T-helper 9 cell (primary cell): ENCODE results near the gene B3GAT3.
A peak's percentile ranks its signal among the peaks of the same experiment; 100 is the strongest.
"Not testable (repeated sequence)": the region's sequence is repeated elsewhere in the genome, so short reads cannot be mapped to it uniquely, and the experiment has no call there.

Experiments
- DNase-seq: peaks from one replicate; pipeline ENCODE4 v3.0.0-alpha.2; 2020

Gene B3GAT3

GRCh38 chr11:62645946-62646824 lies 24.4 kb upstream of the B3GAT3 start, which contains the start of gene GANAB:
GANAB (minus strand) TSS chr11:62646613; CDS start chr11:62646599, 14 bp downstream.
- peak; percentile 98 for DNase-seq

GRCh38 chr11:62645671-62645945 lies 23.8 kb upstream of the B3GAT3 start:
- DNase-seq = no peak

GRCh38 chr11:62644220-62644619 lies 22.4 kb upstream of the B3GAT3 start:
- DNase-seq = no peak

GRCh38 chr11:62632492-62632891 lies 10.7 kb upstream of the B3GAT3 start:
- no peak for DNase-seq

- no peak for DNase-seq
Observed at GRCh38 chr11:62627713-62628112, 5.9 kb upstream of the B3GAT3 start.

GRCh38 chr11:62622476-62623089 lies 797 bp upstream of the B3GAT3 start:
- no peak for DNase-seq

- no peak for DNase-seq
Observed at GRCh38 chr11:62621027-62621566, 689 bp downstream of the B3GAT3 start.

GRCh38 chr11:62616957-62617356 lies 4.8 kb downstream of the B3GAT3 start:
- DNase-seq = not testable (repeated sequence)

- no peak for DNase-seq
Observed at GRCh38 chr11:62615521-62615920, 6.3 kb downstream of the B3GAT3 start.

- DNase-seq = no peak
Observed at GRCh38 chr11:62614275-62614674, 7.5 kb downstream of the B3GAT3 start.

- no peak for DNase-seq
Observed at GRCh38 chr11:62613291-62613778, 8.5 kb downstream of the B3GAT3 start.

GRCh38 chr11:62612366-62613290 lies 9.2 kb downstream of the B3GAT3 start, which contains the start of the genes EML3 and ROM1:
EML3 (minus strand) TSS chr11:62612775; CDS start chr11:62612457, 318 bp downstream.
ROM1 (plus strand) TSS chr11:62613257; CDS start chr11:62613282, 25 bp downstream.
- DNase-seq = peak; percentile 84

GRCh38 chr11:62611705-62612365 lies 10.0 kb downstream of the B3GAT3 start:
- DNase-seq = peak; percentile 31

GRCh38 chr11:62610814-62611704 lies 10.7 kb downstream of the B3GAT3 start:
- no peak for DNase-seq

- no peak for DNase-seq
Observed at GRCh38 chr11:62610403-62610802, 11.4 kb downstream of the B3GAT3 start.

- no peak for DNase-seq
Observed at GRCh38 chr11:62608776-62609175, 13.0 kb downstream of the B3GAT3 start.

- no peak for DNase-seq
Observed at GRCh38 chr11:62607714-62608113, 14.1 kb downstream of the B3GAT3 start.

- no peak for DNase-seq
Observed at GRCh38 chr11:62605902-62606301, 15.9 kb downstream of the B3GAT3 start.

- no peak for DNase-seq
Observed at GRCh38 chr11:62605467-62605866, 16.3 kb downstream of the B3GAT3 start.

- DNase-seq = no peak
Observed at GRCh38 chr11:62604460-62605120, 17.2 kb downstream of the B3GAT3 start.
